K562 (cell line): ENCODE measurements around the gene CD14. TPM values are rescaled to one million over a fixed set of nuclear protein-coding genes. Genes with fewer than 3 reads are reported as not detected.

Experiments
- C11orf30 ChIP-seq: fragments of 450-650 bp; IDR thresholded peaks from 2 replicates; pipeline ENCODE4 v1.6.1; 2016; ENCODE audit warnings: low read depth, mild to moderate bottlenecking
- CGGBP1 ChIP-seq: fragments of 250-450 bp; sonication (Bioruptor Pico); IDR thresholded peaks from 2 replicates; pipeline ENCODE4 v1.9.0; 2021; ENCODE audit warnings: mild to moderate bottlenecking
- DIDO1 ChIP-seq: fragments of 450-650 bp; IDR thresholded peaks from 2 replicates; pipeline ENCODE4 v1.6.1; 2016; ENCODE audit warnings: low read depth, missing biosample characterization, missing genetic modification characterization
- GTF2E2 ChIP-seq: fragments of 200-800 bp; sonication (Bioruptor generic); IDR thresholded peaks from 2 replicates; pipeline ENCODE4 v1.6.1; 2016; ENCODE audit warnings: missing genetic modification characterization, missing compliant biosample characterization
- HMGXB4 ChIP-seq: sonication (generic); formaldehyde crosslinking; IDR thresholded peaks from 2 replicates; pipeline ENCODE4 v1.8.1; 2023; ENCODE audit warnings: mild to moderate bottlenecking, missing genetic modification reagents
- HOMEZ ChIP-seq: fragments of 250-450 bp; sonication (Bioruptor Pico); IDR thresholded peaks from 2 replicates; pipeline ENCODE4 v1.4.0; 2020; ENCODE audit warnings: mild to moderate bottlenecking, moderate library complexity
- KDM4B ChIP-seq, 2 experiments: fragments of 450-650 bp in 1 of 2; sonication (generic) in 1 of 2; IDR thresholded peaks; 2 replicates each; pipeline ENCODE4 v1.6.1; 2016 to 2017; ENCODE audit warnings: borderline replicate concordance in 2 of 2, antibody characterized with exemption in 1 of 2, low read depth in 1 of 2, mild to moderate bottlenecking in 1 of 2
- NCOA6 ChIP-seq: fragments of 450-650 bp; IDR thresholded peaks from 2 replicates; pipeline ENCODE4 v1.6.1; 2017; ENCODE audit warnings: mild to moderate bottlenecking
- NR2C2 ChIP-seq, 2 experiments: fragments of 200-800 bp in 1 of 2; sonication (Bioruptor generic) in 1 of 2; sonication (generic) in 1 of 2; formaldehyde crosslinking in 1 of 2; IDR thresholded peaks; 2 replicates each; pipeline versions ENCODE4 v1.6.1 to v1.8.0; 2016 to 2022; ENCODE audit warnings: mild to moderate bottlenecking in 1 of 2, missing compliant biosample characterization in 1 of 2, missing genetic modification characterization in 1 of 2, missing genetic modification reagents in 1 of 2
- NUFIP1 ChIP-seq: fragments of 450-650 bp; IDR thresholded peaks from 2 replicates; pipeline ENCODE4 v1.6.1; 2018; ENCODE audit not compliant: partially characterized antibody
- PBX2 ChIP-seq, 2 experiments: IDR thresholded peaks in 1 of 2; conservative IDR thresholded peaks in 1 of 2; 2 replicates each; pipeline ENCODE4 v1.6.1; 2016; ENCODE audit warnings: low read depth in 2 of 2, mild to moderate bottlenecking in 1 of 2, missing compliant biosample characterization in 1 of 2, missing genetic modification characterization in 1 of 2, moderate library complexity in 1 of 2
- PHF21A ChIP-seq: fragments of 450-650 bp; IDR thresholded peaks from 2 replicates; pipeline ENCODE4 v1.6.1; 2017; ENCODE audit warnings: low read depth, borderline replicate concordance
- RBM15 ChIP-seq: fragments of 200-400 bp; formaldehyde crosslinking; IDR thresholded peaks from 2 replicates; pipeline ENCODE4 v1.6.1; 2018; ENCODE audit warnings: mild to moderate bottlenecking, low read length, moderate library complexity; ENCODE audit not compliant: insufficient read depth
- TCFL5 ChIP-seq: fragments of 250-450 bp; sonication (Bioruptor Pico); conservative IDR thresholded peaks from 2 replicates; pipeline ENCODE4 v1.6.1; 2021; ENCODE audit warnings: mild to moderate bottlenecking, moderate library complexity, matching md5 sums
- ZBTB34 ChIP-seq: fragments of 250-450 bp; sonication (Bioruptor Pico); IDR thresholded peaks from 2 replicates; pipeline ENCODE4 v1.8.0; 2021; ENCODE audit warnings: mild to moderate bottlenecking, moderate library complexity
- ZNF274 ChIP-seq: IDR thresholded peaks from 2 replicates; pipeline ENCODE4 v1.6.1; 2011; ENCODE audit warnings: low read depth, mild to moderate bottlenecking, low read length, moderate library complexity, borderline replicate concordance
- ZSCAN29 ChIP-seq: fragments of 450-650 bp; IDR thresholded peaks from 2 replicates; pipeline ENCODE4 v1.6.1; 2017
- polyA plus RNA-seq, 8 experiments: library from polyadenylated mRNA; depleted of rRNA in 4 of 8; stranded (reverse) in 5 of 8; unstranded in 3 of 8; fragments of >200 nt; fragmentation: Nextera tagmentation in 2 of 8; fragmentation: Illumina TruSeq in 1 of 8; extraction: Ambion mirVana in 2 of 8; extraction: Trizol in 1 of 8; gene quantifications; 2 replicates each; pipeline versions ENCODE4 v1.2.1 to v1.2.3, GENCODE V29; 2011 to 2014; ENCODE audit warnings: inconsistent platforms in 1 of 8, missing spikeins in 1 of 8
- total RNA-seq, 7 experiments: library from RNA; depleted of rRNA in 6 of 7; stranded (reverse); fragments of >200 nt in 6 of 7; fragmentation: Illumina TruSeq in 2 of 7; extraction: Trizol in 2 of 7; gene quantifications; 2 replicates each; pipeline versions ENCODE4 v1.2.1 to v1.2.3, GENCODE V29; 2011 to 2021; ENCODE audit warnings: low replicate concordance in 1 of 7

The CD14 gene
- total and polyA plus RNA-seq, 9 of the 15 experiments (the other 6 are each of a cell fraction or from before 2014, with no cell fraction given) = 0.07 to 0.47 (median 0.14) TPM; not detected in 2

- TF ChIP-seq HOMEZ (CRISPR knock-in tag) = no peak
- TF ChIP-seq DIDO1 (tag) = no peak
- TF ChIP-seq CGGBP1 (CRISPR knock-in tag) = no peak
- no peak for TF ChIP-seq ZNF274
- peak; percentile 7 for TF ChIP-seq NUFIP1
- no peak for TF ChIP-seq NR2C2 (CRISPR knock-in tag; IDR thresholded peaks at IDR 0.05)
- peak; percentile 67 for TF ChIP-seq NR2C2 (tag; IDR thresholded peaks at IDR 0.05)
- no peak; the same call in 1 of the 2 replicates for TF ChIP-seq NCOA6
- no peak for TF ChIP-seq TCFL5 (CRISPR knock-in tag)
- TF ChIP-seq PHF21A = no peak
- no peak for TF ChIP-seq GTF2E2 (tag)
- TF ChIP-seq HMGXB4 (CRISPR knock-in tag) = no peak
- TF ChIP-seq KDM4B (IDR thresholded peaks at IDR 0.05; ENCODE audit: borderline replicate concordance in 2 of 2, low read depth in 1 of 2) = peak in 1 of 2 experiments; percentile 64; a peak in 1 of 4 replicates
- no peak for TF ChIP-seq RBM15
- no peak for TF ChIP-seq ZBTB34 (CRISPR knock-in tag)
- TF ChIP-seq PBX2 (CRISPR knock-in tag; IDR thresholded peaks at IDR 0.05; ENCODE audit: low read depth) = peak; percentile 42; the same call in 1 of the 2 replicates
- TF ChIP-seq PBX2 (tag; conservative IDR thresholded peaks at IDR 0.05; ENCODE audit: low read depth) = peak; percentile 92
- TF ChIP-seq C11orf30 = 0 out of 2 replicates have a peak, but pooled peaks have one; percentile 20
- TF ChIP-seq ZSCAN29 = no peak
These were observed 6.4 kb upstream of the CD14 start, which contains the start of gene TMCO6 (continued) for GRCh38 chr5:140639148-140639981.
